Measurements from ENCODE around the gene SLC13A5. TPM values are rescaled to one million over a fixed set of nuclear protein-coding genes. Genes with fewer than 3 reads are reported as not detected.
A peak's percentile ranks its signal among the peaks of the same experiment; 100 is the strongest.

Gene SLC13A5
- total and polyA plus RNA-seq, 5 experiments from 2014 or later = 0.43 TPM; not detected in 4

- Mint-ChIP-seq H3K4me3 (no peak overlapping the region), H3K4me1 (peaks cover 8 to 18% (median 10%) of the 10 kb centered on the region in 4 donors), H3K27me3 (peaks cover 15 to 67% (median 52%) of the 10 kb centered on the region in 5 donors), H3K36me3 (no peaks in the 10 kb centered on the region), H3K27ac (no peak overlapping the region), H3K9me3 (no peaks in the 10 kb centered on the region)
- ATAC-seq (no peak), DNase-seq (peak in 1 of 10 donors; percentile 4)
- POLR2A ChIA-PET = no interaction called here
Observed at GRCh38 chr17:6681176-6681575, 32.0 kb downstream of the SLC13A5 start.

- no peaks in the 10 kb centered on the region for H3K9me3 Mint-ChIP-seq
- peaks cover 9 to 54% (median 36%) of the 10 kb centered on the region in 5 donors for H3K27me3 Mint-ChIP-seq
- H3K4me3 Mint-ChIP-seq = no peak overlapping the region
- POLR2A ChIA-PET = no interaction called here
- H3K36me3 Mint-ChIP-seq = no peaks in the 10 kb centered on the region
- peaks cover 8 to 18% (median 10%) of the 10 kb centered on the region in 4 donors for H3K4me1 Mint-ChIP-seq
- peak in 1 of 10 donors; percentile 4 for DNase-seq
- ATAC-seq = no peak
- no peak overlapping the region for H3K27ac Mint-ChIP-seq
Observed at GRCh38 chr17:6679241-6679640, 33.9 kb downstream of the SLC13A5 start.

GRCh38 chr17:6677946-6678345 lies 35.2 kb downstream of the SLC13A5 start:
- no peaks in the 10 kb centered on the region for H3K36me3 Mint-ChIP-seq
- DNase-seq (peak in 1 of 10 donors; percentile 44), ATAC-seq (no peak)
- peaks cover 8 to 41% (median 28%) of the 10 kb centered on the region in 5 donors for H3K27me3 Mint-ChIP-seq
- H3K27ac Mint-ChIP-seq = no peak overlapping the region
- peaks cover 7 to 18% (median 10%) of the 10 kb centered on the region in 4 donors for H3K4me1 Mint-ChIP-seq
- H3K4me3 Mint-ChIP-seq = no peak overlapping the region
- POLR2A ChIA-PET = no interaction called here
- H3K9me3 Mint-ChIP-seq = no peaks in the 10 kb centered on the region

- Mint-ChIP-seq H3K9me3 (no peaks in the 10 kb centered on the region), H3K27ac (peak overlapping the region in 1 of 10 donors; percentile 50), H3K27me3 (peaks cover 8 to 36% (median 27%) of the 10 kb centered on the region in 5 donors), H3K4me3 (peak overlapping the region in 1 of 10 donors; percentile 33), H3K4me1 (peaks cover 7 to 18% (median 10%) of the 10 kb centered on the region in 4 donors), H3K36me3 (no peaks in the 10 kb centered on the region)
- peak in 1 of 10 donors; percentile 53 for DNase-seq
- POLR2A ChIA-PET = no interaction called here
- ATAC-seq = peak in 1 of 2 donors; percentile 55
Observed at GRCh38 chr17:6677158-6677831, 35.9 kb downstream of the SLC13A5 start.

GRCh38 chr17:6676802-6677157 lies 36.4 kb downstream of the SLC13A5 start:
- H3K27ac Mint-ChIP-seq = no peak overlapping the region
- DNase-seq (no peak), ATAC-seq (no peak)
- peaks cover 8 to 31% (median 22%) of the 10 kb centered on the region in 5 donors for H3K27me3 Mint-ChIP-seq
- no peaks in the 10 kb centered on the region for H3K36me3 Mint-ChIP-seq
- POLR2A ChIA-PET = no interaction called here
- H3K4me1 Mint-ChIP-seq = peaks cover 7 to 18% (median 10%) of the 10 kb centered on the region in 4 donors
- no peak overlapping the region for H3K4me3 Mint-ChIP-seq
- no peaks in the 10 kb centered on the region for H3K9me3 Mint-ChIP-seq

- Mint-ChIP-seq H3K27ac (peak overlapping the region in 1 of 10 donors; percentile 48), H3K36me3 (peaks cover 0 to 5% (median 0%) of the 10 kb centered on the region in 3 donors), H3K4me1 (peaks cover 8 to 18% (median 10%) of the 10 kb centered on the region in 4 donors)
Observed at GRCh38 chr17:6675201-6675825, 37.9 kb downstream of the SLC13A5 start.

GRCh38 chr17:6674586-6674985 lies 38.6 kb downstream of the SLC13A5 start:
- ATAC-seq (no peak), DNase-seq (no peak)
- POLR2A ChIA-PET = no interaction called here
- Mint-ChIP-seq H3K4me1 (peaks cover 9 to 18% (median 11%) of the 10 kb centered on the region in 4 donors), H3K27me3 (peaks cover 0 to 15% (median 8%) of the 10 kb centered on the region in 5 donors), H3K9me3 (no peaks in the 10 kb centered on the region), H3K27ac (no peak overlapping the region), H3K4me3 (no peak overlapping the region), H3K36me3 (peaks cover 0 to 5% (median 0%) of the 10 kb centered on the region in 3 donors)

More at GRCh38 chr17:6675201-6675825, 37.9 kb downstream of the SLC13A5 start:
- no peaks in the 10 kb centered on the region for H3K9me3 Mint-ChIP-seq
- no peak overlapping the region for H3K4me3 Mint-ChIP-seq
- DNase-seq (peak in 1 of 10 donors; percentile 46), ATAC-seq (no peak)
- H3K27me3 Mint-ChIP-seq = peaks cover 4 to 20% (median 12%) of the 10 kb centered on the region in 5 donors
- POLR2A ChIA-PET = no interaction called here

- Mint-ChIP-seq H3K27me3 (no peaks in the 10 kb centered on the region), H3K4me1 (peaks cover 5 to 17% (median 13%) of the 10 kb centered on the region in 4 donors), H3K36me3 (peaks cover 0 to 8% (median 0%) of the 10 kb centered on the region in 3 donors), H3K9me3 (no peaks in the 10 kb centered on the region), H3K4me3 (no peak overlapping the region), H3K27ac (no peak overlapping the region)
- DNase-seq = no peak
- no peak for ATAC-seq
- POLR2A ChIA-PET = no interaction called here
Observed at GRCh38 chr17:6671431-6671830, 41.7 kb downstream of the SLC13A5 start.

GRCh38 chr17:6670999-6671398 lies 42.2 kb downstream of the SLC13A5 start:
- Mint-ChIP-seq H3K27ac (no peak overlapping the region), H3K4me1 (peaks cover 7 to 17% (median 14%) of the 10 kb centered on the region in 4 donors), H3K4me3 (no peak overlapping the region), H3K36me3 (peaks cover 0 to 8% (median 0%) of the 10 kb centered on the region in 3 donors), H3K27me3 (no peaks in the 10 kb centered on the region), H3K9me3 (no peaks in the 10 kb centered on the region)
- no peak for ATAC-seq
- POLR2A ChIA-PET = no interaction called here
- DNase-seq = no peak

GRCh38 chr17:6670571-6670970 lies 42.6 kb downstream of the SLC13A5 start:
- POLR2A ChIA-PET = no interaction called here
- no peak for ATAC-seq
- H3K4me3 Mint-ChIP-seq = no peak overlapping the region

GRCh38 chr17:6669479-6670212 lies 43.5 kb downstream of the SLC13A5 start:
- Mint-ChIP-seq H3K36me3 (peaks cover 0 to 12% (median 0%) of the 10 kb centered on the region in 3 donors), H3K27ac (peak overlapping the region in 2 of 10 donors; percentile 32 to 43), H3K4me1 (peaks cover 8 to 17% (median 15%) of the 10 kb centered on the region in 4 donors), H3K4me3 (no peak overlapping the region), H3K9me3 (no peaks in the 10 kb centered on the region), H3K27me3 (no peaks in the 10 kb centered on the region)
- no peak for DNase-seq
- POLR2A ChIA-PET = no interaction called here
- no peak for ATAC-seq

More at GRCh38 chr17:6670571-6670970, 42.6 kb downstream of the SLC13A5 start:
- peaks cover 8 to 17% (median 15%) of the 10 kb centered on the region in 4 donors for H3K4me1 Mint-ChIP-seq
- no peaks in the 10 kb centered on the region for H3K27me3 Mint-ChIP-seq
- peaks cover 0 to 8% (median 0%) of the 10 kb centered on the region in 3 donors for H3K36me3 Mint-ChIP-seq
- DNase-seq = no peak
- H3K27ac Mint-ChIP-seq = no peak overlapping the region
- no peaks in the 10 kb centered on the region for H3K9me3 Mint-ChIP-seq

- peak overlapping the region in 1 of 10 donors; percentile 31 for H3K27ac Mint-ChIP-seq
- no peak overlapping the region for H3K4me3 Mint-ChIP-seq
- DNase-seq (no peak), ATAC-seq (no peak)
- peaks cover 0 to 12% (median 0%) of the 10 kb centered on the region in 3 donors for H3K36me3 Mint-ChIP-seq
- H3K4me1 Mint-ChIP-seq = peaks cover 8 to 17% (median 15%) of the 10 kb centered on the region in 4 donors
- H3K9me3 Mint-ChIP-seq = no peaks in the 10 kb centered on the region
- H3K27me3 Mint-ChIP-seq = no peaks in the 10 kb centered on the region
- POLR2A ChIA-PET = no interaction called here
Observed at GRCh38 chr17:6668727-6669425, 44.3 kb downstream of the SLC13A5 start.

All from naive thymus-derived CD8-positive, alpha-beta T cell (primary cell).